ENCODE measurements around the gene MS4A6A.

MS4A6A gene

GRCh38 chr11:60127311-60127811 is 55.5 kb downstream of the MS4A6A start:
- DNase-seq: no peak

GRCh38 chr11:60125956-60126585 is 56.8 kb downstream of the MS4A6A start:
- DNase-seq: no peak

- DNase-seq: no peak
These were observed 58.0 kb downstream of the MS4A6A start for GRCh38 chr11:60124802-60125432.

All from CD4-positive, alpha-beta T cell treated with Interleukin-4 for 1 hour (primary cell).